SK-N-SH (cell line): ENCODE measurements around the gene PHACTR3. TPM values are rescaled to one million over a fixed set of nuclear protein-coding genes. Genes with fewer than 3 reads are reported as not detected.

ENCODE experiments used
- CTCF ChIA-PET: fragments of 300-600, 350-600 bp; formaldehyde crosslinking; extraction: SDS; loops from one replicate; lab custom pipeline; 2021; lab: Yijun Ruan, JAX
- POLR2A ChIA-PET: fragments of 350-600 bp; sonication (Branson Sonifier 250); formaldehyde crosslinking; extraction: SDS; loops from one replicate; lab custom pipeline; 2020; ENCODE audit warnings: antibody characterized with exemption, inconsistent platforms; lab: Yijun Ruan, JAX
- DNase-seq: peaks from one replicate; pipeline ENCODE4 v3.0.0; 2012
- H2AFZ ChIP-seq: fragments of 200-600 bp; sonication (generic); 2 replicates; pipeline ENCODE4 v1.8.1; 2016; ENCODE audit warnings: antibody characterized with exemption, mild to moderate bottlenecking, low read depth
- H3F3A ChIP-seq: fragments of 200-600 bp; sonication (generic); replicated peaks from 2 replicates; pipeline ENCODE3; 2016; ENCODE audit warnings: antibody characterized with exemption, mild to moderate bottlenecking; ENCODE audit not compliant: insufficient read depth
- H3K27ac ChIP-seq, 2 experiments: fragments of 200-500 bp in 1 of 2; fragments of 200-600 bp in 1 of 2; sonication (Bioruptor generic) in 1 of 2; sonication (generic), shearing (Covaris generic) in 1 of 2; 2 replicates each; pipeline versions ENCODE4 v1.5.1 to v1.6.1; 2014 to 2016; ENCODE audit warnings: low read depth in 2 of 2, inconsistent platforms in 1 of 2, low read length in 1 of 2, mild to moderate bottlenecking in 1 of 2, mixed read lengths in 1 of 2
- H3K27me3 ChIP-seq: fragments of 200-600 bp; sonication (generic), shearing (Covaris generic); 2 replicates; pipeline ENCODE4 v1.6.1; 2016; ENCODE audit warnings: mixed run types; ENCODE audit not compliant: insufficient read depth
- H3K36me3 ChIP-seq, 2 experiments: fragments of 200-500 bp in 1 of 2; fragments of 200-600 bp in 1 of 2; sonication (Bioruptor generic) in 1 of 2; sonication (generic) in 1 of 2; replicated peaks in 1 of 2; 2 replicates each; pipeline versions ENCODE3 to v1.5.1; 2014 to 2016; ENCODE audit warnings: low read length in 1 of 2, mild to moderate bottlenecking in 1 of 2; ENCODE audit not compliant: insufficient read depth in 2 of 2, control insufficient read depth in 1 of 2
- H3K4me1 ChIP-seq, 2 experiments: fragments of 200-500 bp in 1 of 2; fragments of 200-600 bp in 1 of 2; sonication (Bioruptor generic) in 1 of 2; sonication (generic), shearing (Covaris generic) in 1 of 2; 2 replicates each; pipeline versions ENCODE4 v1.5.1 to v1.6.1; 2014 to 2016; ENCODE audit warnings: low read depth in 1 of 2, low read length in 1 of 2, mixed run types in 1 of 2; ENCODE audit not compliant: insufficient read depth in 2 of 2, control insufficient read depth in 1 of 2
- H3K4me2 ChIP-seq: fragments of 200-600 bp; sonication (generic), shearing (Covaris generic); 2 replicates; pipeline ENCODE4 v1.6.1; 2017; ENCODE audit warnings: mixed run types
- H3K4me3 ChIP-seq, 2 experiments: fragments of 200-500 bp in 1 of 2; fragments of 200-600 bp in 1 of 2; sonication (Bioruptor generic) in 1 of 2; sonication (generic), shearing (Covaris generic) in 1 of 2; 2 replicates each; pipeline versions ENCODE4 v1.5.1 to v1.8.1; 2014 to 2016; ENCODE audit warnings: low read depth in 2 of 2, inconsistent platforms in 1 of 2, low read length in 1 of 2, mild to moderate bottlenecking in 1 of 2, mixed read lengths in 1 of 2, moderate library complexity in 1 of 2
- H3K79me2 ChIP-seq: fragments of 200-600 bp; sonication (generic); 2 replicates; pipeline ENCODE4 v1.8.1; 2017; ENCODE audit warnings: mild to moderate bottlenecking; ENCODE audit not compliant: insufficient read depth
- H3K9ac ChIP-seq: fragments of 200-600 bp; sonication (generic); 2 replicates; pipeline ENCODE4 v1.6.1; 2017; ENCODE audit warnings: mixed run types
- H3K9me2 ChIP-seq: fragments of 200-600 bp; sonication (generic); 2 replicates; pipeline ENCODE4 v1.6.1; 2017; ENCODE audit warnings: mixed run types
- H3K9me3 ChIP-seq: fragments of 200-600 bp; sonication (generic); 2 replicates; pipeline ENCODE4 v1.6.1; 2017; ENCODE audit warnings: mixed run types, mild to moderate bottlenecking, moderate library complexity
- H4K20me1 ChIP-seq: fragments of 200-600 bp; sonication (generic); 2 replicates; pipeline ENCODE4 v1.6.1; 2017; ENCODE audit warnings: mild to moderate bottlenecking, mixed run types; ENCODE audit not compliant: insufficient read depth
- CHD2 ChIP-seq: fragments of 150-350 bp; IDR thresholded peaks from 2 replicates; pipeline ENCODE4 v1.6.1; 2018; ENCODE audit warnings: low read length; ENCODE audit not compliant: partially characterized antibody
- EZH2phosphoT487 ChIP-seq: fragments of 200-600 bp; sonication (generic); IDR thresholded peaks from 2 replicates; pipeline ENCODE4 v1.6.1; 2017; ENCODE audit warnings: low read depth, mixed run types, mild to moderate bottlenecking, antibody characterized with exemption, moderate library complexity, borderline replicate concordance
- FOSL2 ChIP-seq: IDR thresholded peaks from 2 replicates; pipeline ENCODE4 v1.4.0; 2012; ENCODE audit warnings: low read depth, mild to moderate bottlenecking, moderate library complexity, borderline replicate concordance
- FOXJ3 ChIP-seq: sonication (generic); formaldehyde crosslinking; IDR thresholded peaks from 2 replicates; pipeline ENCODE4 v1.5.1; 2020; ENCODE audit warnings: mild to moderate bottlenecking, missing genetic modification reagents
- JUND ChIP-seq: IDR thresholded peaks from 2 replicates; pipeline ENCODE4 v1.4.0; 2012
- SIN3A ChIP-seq: IDR thresholded peaks from 2 replicates; pipeline ENCODE4 v1.6.1; 2012; ENCODE audit warnings: low read depth, mild to moderate bottlenecking, low read length, moderate library complexity, borderline replicate concordance
- SMC3 ChIP-seq: IDR thresholded peaks from 2 replicates; pipeline ENCODE4 v1.6.1; 2012; ENCODE audit warnings: low read depth, low read length, improper control_type of control experiment
- TEAD4 ChIP-seq: IDR thresholded peaks from 2 replicates; pipeline ENCODE4 v1.4.0; 2012; ENCODE audit warnings: mild to moderate bottlenecking, borderline replicate concordance; ENCODE audit not compliant: insufficient read depth
- WGBS: methylation state at CpG from one replicate; pipeline ENCODE4 v1.1.6; 2017; ENCODE audit warnings: low lambda C conversion rate; 5-methylcytosine and 5-hydroxymethylcytosine counted together
- polyA plus RNA-seq, 3 experiments: library from polyadenylated mRNA; depleted of rRNA; stranded (reverse); fragments of >200 nt; gene quantifications; 2 replicates each; pipeline ENCODE4 v1.2.3, GENCODE V29; 2012
- TF ChIP-seq, protein P1 (sequence below): IDR thresholded peaks from 2 replicates; pipeline ENCODE4 v1.4.0; 2012; ENCODE audit warnings: low read depth
- TF ChIP-seq, protein P2 (sequence below): IDR thresholded peaks from 2 replicates; pipeline ENCODE4 v1.4.0; 2012; ENCODE audit warnings: low read depth, borderline replicate concordance
- TF ChIP-seq, protein P3 (sequence below): IDR thresholded peaks from 2 replicates; pipeline ENCODE4 v1.4.0; 2012; ENCODE audit warnings: low read depth, borderline replicate concordance

The PHACTR3 gene
- polyA plus RNA-seq, 1 of the 3 experiments (the other 2 are of a cell fraction), result 0.10 TPM

DNA sequence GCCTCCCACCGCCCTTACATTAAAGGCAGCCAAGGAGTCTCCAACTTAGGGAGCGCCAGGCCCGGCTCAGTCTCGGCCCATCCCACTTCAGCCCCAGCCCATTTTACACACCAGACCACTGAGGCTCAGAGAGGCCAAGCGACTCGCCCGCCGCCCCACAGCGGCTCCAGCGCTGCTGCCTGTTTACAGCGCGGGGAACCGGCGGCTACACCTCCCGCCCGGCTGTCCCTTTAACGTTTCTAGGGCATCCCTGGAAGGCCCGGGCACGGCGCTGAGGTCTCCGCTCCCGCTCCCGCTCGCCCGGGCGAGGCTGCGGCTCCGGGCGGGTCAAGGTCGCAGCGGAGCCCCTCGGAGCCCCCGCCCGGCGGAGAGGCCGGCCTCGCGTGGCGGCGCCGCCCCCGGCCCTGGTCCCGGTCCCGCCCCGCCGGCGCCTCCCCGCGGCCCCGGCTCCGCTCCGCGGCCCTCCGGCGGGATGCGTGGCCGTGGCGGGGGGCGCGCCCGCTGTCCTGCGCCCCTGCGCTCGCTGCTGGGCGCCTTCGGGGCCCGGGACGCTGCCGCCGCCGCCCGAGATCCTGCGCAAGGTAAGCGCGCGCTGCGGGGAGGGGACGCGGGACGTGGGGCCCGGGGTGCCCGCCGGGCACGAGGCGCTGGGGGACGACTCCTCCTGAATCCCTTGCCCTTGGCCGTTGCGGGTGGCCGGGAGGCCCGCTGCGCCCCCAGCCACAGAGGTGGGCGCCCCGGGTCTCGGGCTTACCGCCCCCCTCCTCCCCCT, 27.1 kb upstream of the PHACTR3 start (continued):
- TF ChIP-seq, protein P1, sequence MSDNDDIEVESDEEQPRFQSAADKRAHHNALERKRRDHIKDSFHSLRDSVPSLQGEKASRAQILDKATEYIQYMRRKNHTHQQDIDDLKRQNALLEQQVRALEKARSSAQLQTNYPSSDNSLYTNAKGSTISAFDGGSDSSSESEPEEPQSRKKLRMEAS, result no peak
- TF ChIP-seq FOXJ3 (CRISPR knock-in tag) (no peak), EZH2phosphoT487 (no peak), TEAD4 (no peak), JUND (no peak), FOSL2 (no peak), SIN3A (no peak)

DNA sequence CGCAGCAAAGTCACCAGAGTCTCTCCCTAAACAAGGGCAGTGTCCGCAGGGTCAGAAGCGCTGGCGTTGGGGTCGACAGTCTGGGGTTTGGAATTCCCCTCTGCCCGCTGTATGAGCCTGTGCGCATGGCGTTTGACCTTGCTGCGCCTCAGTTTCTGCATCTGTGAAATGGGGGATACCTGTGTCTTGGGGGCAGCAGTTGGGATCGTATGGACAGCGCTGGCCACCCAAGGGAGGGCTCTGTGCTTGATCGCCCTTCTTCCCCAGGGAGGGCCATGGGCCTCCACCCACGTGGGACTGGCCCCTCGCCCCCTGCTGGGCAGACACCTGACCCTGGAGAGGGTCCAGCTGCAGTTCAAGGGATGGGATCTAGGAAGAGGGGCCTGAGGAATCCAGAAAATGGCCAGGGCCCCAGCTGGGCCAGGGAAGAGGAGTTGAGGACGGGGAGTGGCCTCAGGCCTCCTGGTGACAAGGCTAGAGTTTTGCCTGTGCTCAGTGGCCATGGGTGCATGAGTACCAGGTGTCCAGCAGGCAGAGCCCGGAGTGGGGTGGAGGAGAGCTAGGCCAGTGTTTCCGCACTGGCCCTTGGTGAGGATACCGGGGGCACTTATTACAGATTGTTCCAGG, 26.4 kb upstream of the PHACTR3 start:
- DNase-seq, result no peak
- POLR2A ChIA-PET, result no interaction called here
- no peak overlapping the region for H3K4me2 ChIP-seq
- no peak overlapping the region for H2AFZ ChIP-seq
- H3K9me3 ChIP-seq, result no peaks in the 10 kb centered on the region
- H3K27ac ChIP-seq, result no peak overlapping the region
- 50% methylated on average over 6 of the region's 18 CpGs for WGBS
- peak overlapping the region in 1 of 2 experiments; percentile 35; a peak in 1 of 4 replicates for H3K4me3 ChIP-seq
- H4K20me1 ChIP-seq, result no peaks in the 10 kb centered on the region
- no peaks in the 10 kb centered on the region for H3F3A ChIP-seq
- no peak overlapping the region for H3K9ac ChIP-seq
- H3K36me3 ChIP-seq, result no peaks in the 10 kb centered on the region
- peaks cover 0 to 25% of the 10 kb centered on the region in 2 experiments; a peak in 3 of 4 replicates for H3K4me1 ChIP-seq
- TF ChIP-seq, protein P2, sequence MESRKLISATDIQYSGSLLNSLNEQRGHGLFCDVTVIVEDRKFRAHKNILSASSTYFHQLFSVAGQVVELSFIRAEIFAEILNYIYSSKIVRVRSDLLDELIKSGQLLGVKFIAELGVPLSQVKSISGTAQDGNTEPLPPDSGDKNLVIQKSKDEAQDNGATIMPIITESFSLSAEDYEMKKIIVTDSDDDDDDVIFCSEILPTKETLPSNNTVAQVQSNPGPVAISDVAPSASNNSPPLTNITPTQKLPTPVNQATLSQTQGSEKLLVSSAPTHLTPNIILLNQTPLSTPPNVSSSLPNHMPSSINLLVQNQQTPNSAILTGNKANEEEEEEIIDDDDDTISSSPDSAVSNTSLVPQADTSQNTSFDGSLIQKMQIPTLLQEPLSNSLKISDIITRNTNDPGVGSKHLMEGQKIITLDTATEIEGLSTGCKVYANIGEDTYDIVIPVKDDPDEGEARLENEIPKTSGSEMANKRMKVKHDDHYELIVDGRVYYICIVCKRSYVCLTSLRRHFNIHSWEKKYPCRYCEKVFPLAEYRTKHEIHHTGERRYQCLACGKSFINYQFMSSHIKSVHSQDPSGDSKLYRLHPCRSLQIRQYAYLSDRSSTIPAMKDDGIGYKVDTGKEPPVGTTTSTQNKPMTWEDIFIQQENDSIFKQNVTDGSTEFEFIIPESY, result no peak
- TF ChIP-seq, protein P3, sequence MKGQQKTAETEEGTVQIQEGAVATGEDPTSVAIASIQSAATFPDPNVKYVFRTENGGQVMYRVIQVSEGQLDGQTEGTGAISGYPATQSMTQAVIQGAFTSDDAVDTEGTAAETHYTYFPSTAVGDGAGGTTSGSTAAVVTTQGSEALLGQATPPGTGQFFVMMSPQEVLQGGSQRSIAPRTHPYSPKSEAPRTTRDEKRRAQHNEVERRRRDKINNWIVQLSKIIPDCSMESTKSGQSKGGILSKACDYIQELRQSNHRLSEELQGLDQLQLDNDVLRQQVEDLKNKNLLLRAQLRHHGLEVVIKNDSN, result no peak
- TF ChIP-seq SMC3 (no peak), CHD2 (no peak), SIN3A (no peak)
- TF ChIP-seq, all 33 proteins: peak for 0
- Histone ChIP-seq H3K27me3 (no peaks in the 10 kb centered on the region), H3K79me2 (no peaks in the 10 kb centered on the region), H3K9me2 (no peaks in the 10 kb centered on the region)
- CTCF ChIA-PET, result interaction anchor here (1.2 to 5.9 kb wide), 4 partner anchors 7 to 171 kb away, joined by 4 to 59 read pairs (median 29); no protein-coding TSS in a partner anchor
